ENCODE results near the gene BCLAF3.
A peak's percentile ranks its signal among the peaks of the same experiment; 100 is the strongest.

The BCLAF3 gene

DNA sequence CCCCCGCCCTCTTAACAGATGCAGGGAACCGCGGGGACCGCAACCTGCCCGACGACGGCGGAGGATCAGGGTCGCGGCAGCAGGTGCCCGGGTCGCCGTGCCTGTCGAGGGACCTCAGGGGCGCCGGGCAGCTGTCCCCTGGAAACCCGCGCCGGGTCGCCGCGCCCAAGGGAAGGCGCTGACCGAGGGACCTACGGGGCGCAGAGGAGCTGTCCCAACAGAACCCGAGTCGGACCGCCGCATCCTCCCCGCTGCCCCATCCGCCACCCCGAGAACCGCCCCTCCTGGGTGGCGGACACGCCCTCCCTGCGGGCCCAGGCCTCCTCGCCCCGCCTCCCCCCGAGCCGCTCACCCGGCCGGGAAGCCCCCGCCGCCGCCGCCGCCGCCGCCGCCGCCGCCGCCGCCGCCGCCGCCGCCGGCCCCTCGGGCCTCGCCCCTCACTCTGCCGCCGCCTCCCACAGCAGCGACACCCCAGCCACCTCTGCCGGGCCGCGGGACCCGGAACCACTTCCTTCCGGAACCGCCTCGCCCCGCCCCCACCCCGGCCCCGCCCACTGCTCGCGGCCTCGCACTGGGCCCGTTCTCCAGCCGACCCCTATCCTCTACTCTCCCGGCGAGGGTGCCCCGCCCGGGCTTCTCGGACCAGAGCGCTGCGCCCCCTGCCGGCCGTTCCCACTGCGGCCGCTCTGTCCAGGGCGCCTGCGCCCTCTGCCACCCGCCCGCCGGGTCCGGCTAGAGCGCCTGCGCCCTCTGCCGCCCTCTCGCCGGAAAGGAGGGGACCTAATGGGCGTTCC, at the start of gene BCLAF3:
TSS of gene BCLAF3 (minus strand) at position 506 of the 794 bp plus-strand sequence. CDS start 20,797 bp downstream, outside the sequence.
- peak; percentile 79 for DNase-seq

DNA sequence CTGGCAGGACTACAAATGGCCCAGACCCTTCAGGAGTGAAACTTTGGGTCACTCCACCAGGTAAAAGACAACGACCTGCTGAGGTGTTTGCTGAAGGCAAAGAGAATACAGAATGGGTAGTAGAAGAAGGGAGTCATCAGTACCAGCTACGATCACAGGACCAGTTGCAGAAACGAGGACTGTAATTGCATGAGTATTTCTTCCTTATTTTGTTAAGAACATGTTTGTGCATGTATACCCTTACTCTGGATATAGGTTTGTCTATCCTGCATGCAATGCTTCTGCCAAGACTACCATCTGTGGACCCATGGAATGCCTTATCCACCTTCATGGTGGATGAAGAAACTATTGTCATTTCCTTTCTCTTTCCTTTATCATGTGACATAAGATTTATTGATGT, 48.1 kb upstream of the BCLAF3 start:
- DNase-seq = no peak

DNA sequence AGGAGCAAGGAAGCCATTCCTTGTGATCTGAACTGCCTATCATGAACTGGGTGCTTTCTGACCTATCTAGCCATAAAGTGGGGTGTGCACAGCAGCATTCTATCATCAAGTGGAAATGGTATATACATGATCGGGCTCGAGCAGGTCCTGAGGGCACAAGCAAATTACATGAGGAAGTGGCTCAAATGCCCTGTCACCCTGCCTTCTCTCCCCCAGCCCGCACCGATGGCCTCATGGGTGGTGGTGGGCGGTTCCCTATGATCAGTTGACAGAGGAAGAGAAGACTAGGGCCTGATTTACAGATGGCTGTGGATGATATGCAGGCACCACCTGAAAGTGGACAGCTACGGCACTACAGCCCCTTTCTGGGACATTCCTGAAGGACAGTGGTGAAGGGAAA, 46.3 kb upstream of the BCLAF3 start:
- DNase-seq = no peak

DNA sequence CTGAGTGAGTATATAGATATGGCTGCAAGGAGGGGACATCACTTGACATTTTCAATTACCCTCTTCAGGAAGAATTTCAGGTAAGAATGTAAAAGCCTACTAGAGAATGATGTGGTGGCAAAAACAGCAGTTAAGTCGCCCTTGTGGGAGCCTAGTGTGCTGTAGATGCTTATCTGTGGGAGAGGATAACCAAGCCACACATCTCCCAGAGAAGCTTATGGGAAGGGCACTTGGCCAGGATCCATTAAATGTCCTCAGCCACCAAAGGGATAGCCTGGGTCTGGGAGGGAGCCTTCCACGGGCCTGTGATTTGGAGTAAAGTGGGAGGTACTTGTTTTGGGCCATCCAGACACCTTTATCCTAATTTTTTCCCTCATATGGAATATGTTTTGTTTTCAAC, 41.3 kb upstream of the BCLAF3 start:
- no peak for DNase-seq

DNA sequence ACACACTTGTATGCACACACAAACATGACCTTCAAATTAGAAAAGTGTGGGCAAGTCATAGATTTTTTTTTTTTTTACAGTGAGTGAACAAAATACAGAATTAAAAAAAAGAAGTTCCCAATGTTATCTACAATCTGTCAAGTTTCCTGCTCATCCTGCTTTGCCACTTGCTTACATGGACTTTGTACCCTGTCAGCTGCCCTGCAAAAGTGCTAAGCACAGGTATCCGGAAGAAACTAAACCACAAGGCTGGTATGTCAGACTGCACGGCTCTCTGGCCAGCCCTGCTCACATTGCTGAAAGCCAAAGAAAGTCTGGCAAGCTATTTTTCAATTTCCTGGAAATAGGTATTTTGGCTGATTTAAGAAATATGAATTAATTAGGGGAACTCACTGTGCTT, 38.9 kb upstream of the BCLAF3 start:
- DNase-seq = no peak

DNA sequence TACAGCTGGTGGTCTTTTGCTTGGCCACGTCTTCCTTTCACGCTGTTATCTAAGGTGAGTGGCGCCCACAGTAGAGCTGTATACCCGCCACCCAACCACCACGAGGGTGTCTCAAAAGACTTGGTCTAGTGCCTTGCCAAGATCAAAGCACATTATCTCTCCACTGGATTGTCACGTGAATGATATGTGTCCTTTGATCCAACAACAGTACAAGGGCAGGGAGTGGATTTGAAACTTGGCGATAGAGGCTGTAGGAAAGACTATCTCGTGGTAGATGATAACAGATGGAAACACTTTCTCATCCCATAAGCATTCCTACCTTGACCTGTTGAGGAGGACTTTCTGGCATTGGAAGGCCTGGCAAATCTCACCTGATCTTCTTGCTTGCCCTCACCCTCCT, 37.7 kb upstream of the BCLAF3 start:
- no peak for DNase-seq

DNA sequence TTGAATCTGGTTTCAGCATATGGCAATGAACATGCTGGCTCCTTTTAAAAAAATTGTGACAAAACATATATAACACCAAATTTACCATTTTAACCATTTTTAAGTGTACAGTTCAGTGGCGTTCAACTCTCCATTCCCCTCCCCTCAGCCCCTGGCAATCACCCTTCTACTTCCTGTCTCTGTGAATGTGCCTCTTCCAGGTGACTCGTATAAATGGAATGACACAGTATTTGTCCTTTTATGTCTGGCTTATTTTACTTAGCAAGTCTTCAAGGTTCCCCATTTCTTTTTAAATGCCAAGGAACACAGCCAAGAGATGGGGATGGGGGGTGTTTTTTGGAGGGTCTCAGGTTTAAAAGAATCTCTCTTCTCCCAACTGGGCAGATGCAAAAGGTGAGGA, 35.4 kb upstream of the BCLAF3 start:
- no peak for DNase-seq

DNA sequence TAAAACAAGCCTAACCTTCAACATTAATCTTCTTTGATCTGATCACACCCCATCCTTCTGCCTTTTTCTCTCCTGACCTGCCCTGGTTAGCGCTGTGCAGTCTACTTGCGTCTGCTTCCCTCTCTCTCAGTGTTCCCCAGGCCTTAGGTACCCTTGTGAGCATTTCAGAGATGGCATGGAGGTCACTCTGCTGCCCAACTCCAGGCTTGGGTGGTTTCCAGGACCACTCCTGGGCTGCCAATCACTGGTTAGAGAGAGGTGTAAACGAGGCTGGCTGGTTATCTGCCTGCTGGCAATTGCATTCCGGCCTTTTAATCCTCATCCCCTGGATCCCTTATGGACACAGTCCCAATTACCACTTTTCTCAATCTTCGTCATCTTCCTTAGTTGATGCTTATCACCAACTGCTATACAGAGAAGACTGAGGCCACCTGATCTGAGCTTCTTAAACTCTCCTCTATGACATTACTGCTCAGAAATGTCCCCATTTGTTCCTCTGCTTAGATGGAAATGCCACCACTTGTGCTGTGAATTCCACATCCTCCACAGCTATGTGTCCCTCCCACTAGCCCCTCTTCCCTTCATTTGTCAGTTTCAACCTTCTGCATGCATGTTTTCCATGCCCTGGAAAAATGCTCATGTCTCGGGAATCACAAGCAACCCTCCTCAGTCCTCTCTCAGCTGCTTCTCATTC, 29.0 kb upstream of the BCLAF3 start:
- DNase-seq = no peak

DNA sequence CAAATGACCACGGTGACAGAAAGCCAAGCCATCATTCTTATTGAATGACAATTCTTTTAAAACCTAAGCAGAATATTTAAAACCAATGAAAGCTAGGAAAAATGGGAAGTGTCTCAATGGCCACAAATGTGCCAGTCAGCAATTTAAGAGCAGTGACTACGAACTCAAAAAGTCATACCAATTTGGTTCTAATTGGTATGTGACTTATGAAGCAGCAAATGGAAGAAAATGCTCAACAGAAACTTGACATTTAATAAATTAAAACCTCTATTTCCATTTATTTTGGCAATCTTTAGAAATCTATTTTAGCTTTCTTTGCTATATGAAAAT, 25.7 kb upstream of the BCLAF3 start:
- no peak for DNase-seq

DNA sequence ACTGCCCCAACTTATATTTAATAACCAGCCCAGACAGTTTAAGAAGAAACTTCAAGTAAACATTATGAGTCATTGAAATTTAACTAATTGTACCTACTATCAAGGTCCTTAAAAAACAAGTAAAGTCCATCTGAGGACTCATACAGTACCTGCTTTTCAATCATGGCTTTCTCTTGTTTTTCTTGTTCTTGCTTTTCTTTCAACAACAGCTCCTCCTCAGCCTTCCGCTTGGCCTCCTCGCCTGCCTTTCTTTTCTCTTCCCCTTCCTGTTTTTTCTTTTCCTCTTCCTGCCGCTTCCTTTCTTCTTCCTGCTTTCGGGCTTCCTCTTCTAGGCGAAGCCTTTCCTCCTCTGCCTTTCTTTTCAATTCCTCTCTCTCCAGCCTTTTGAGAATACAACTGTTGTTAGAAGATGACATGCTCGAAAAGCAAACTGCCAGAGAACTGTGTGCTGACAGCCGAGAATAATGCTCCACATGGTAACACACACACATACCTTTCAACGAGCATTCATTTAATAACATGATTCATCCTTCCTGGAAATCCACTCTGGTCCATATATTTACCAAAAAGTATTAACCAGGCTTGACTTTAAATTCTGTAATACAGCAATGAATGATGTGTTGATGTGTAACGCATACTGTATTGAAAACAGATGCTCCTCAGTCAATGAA, 25.2 kb upstream of the BCLAF3 start:
- no peak for DNase-seq

DNA sequence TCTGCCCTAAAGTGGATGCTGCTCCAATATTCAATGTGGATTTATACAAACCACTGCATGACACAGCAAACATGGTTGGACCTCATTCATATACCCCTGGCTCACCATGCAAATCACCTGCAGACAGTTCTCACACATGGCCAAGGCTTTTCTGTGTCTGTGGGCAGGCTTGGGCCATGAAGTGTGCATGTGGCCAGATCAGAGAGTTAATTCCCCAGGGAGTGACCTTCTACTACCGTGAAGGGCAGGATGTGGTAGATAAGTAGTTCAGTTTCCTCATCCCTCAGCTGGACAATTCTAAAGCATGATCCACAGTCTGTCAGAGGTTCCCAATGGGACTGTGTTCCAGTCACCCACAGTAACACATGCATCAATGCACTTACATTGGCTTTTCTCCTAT, 24.6 kb upstream of the BCLAF3 start:
- DNase-seq = no peak

DNA sequence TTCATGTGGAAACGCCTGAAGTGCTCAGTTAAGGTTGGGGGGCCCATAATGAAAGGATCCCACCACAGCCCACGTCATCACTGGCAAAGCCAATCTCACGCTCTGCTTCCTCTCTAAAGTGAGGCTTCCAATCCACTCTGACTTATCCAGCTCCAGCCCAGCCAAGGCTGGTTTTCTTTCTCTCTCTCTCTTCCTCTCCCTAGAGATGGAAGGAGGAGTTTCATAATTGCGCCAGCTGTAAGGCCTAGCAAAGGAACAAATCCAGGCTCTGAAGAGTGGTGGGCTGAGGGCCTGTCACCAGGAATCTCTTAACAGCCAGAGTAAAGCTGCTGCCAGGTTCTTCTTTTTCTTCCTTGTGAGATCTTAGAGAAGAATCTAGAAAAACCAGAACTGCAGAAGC, 20.7 kb upstream of the BCLAF3 start:
- DNase-seq = no peak

DNA sequence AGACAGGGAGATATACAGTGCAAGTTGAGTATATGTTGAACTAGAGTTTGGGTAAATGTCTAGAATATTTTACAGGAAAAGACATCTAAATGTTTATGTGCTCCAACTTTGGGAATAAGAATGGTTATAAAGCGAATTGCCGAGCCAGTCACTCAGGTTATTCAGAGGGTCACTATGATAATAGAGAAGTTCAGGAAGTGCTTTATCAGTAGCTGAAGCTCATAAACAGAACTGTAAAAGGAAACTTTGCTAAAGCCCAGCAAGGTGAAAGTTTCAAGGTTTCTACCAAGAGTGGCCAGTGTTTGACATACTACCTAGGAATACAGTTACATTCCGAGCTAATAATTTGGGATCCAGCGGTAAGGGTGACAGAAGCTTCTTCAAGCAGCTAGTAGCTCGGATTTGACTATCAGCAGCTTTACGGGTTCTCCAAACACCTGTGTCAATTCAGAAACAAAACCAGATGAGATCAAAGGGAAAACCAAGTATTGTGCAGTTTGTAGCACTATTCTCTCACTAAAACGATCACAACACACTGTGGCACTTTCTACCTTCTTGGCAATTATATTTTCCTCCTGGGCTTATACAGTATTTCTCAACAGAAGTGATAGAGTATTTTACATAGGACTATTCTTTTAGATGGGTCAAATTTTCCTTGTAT, 17.2 kb upstream of the BCLAF3 start:
- no peak for DNase-seq

DNA sequence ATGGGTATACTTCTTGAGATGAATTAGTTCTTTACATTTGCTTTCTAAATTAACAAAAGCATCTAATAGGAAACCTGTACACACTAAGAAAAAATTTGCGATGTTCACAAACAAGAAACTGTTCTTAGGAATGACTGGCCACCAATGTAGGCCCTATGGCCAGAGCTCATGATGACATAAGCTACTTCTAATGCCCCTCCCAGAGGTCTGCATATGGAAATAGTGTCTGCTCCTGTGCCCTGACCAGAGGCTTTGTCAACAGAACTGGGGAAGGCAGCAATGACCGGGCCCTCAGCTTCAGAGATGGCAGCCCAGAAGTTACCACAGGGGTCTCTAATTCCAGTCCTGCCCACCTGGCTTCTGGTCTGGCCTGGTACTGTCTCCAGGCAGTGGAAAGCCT, 15.0 kb upstream of the BCLAF3 start:
- no peak for DNase-seq

DNA sequence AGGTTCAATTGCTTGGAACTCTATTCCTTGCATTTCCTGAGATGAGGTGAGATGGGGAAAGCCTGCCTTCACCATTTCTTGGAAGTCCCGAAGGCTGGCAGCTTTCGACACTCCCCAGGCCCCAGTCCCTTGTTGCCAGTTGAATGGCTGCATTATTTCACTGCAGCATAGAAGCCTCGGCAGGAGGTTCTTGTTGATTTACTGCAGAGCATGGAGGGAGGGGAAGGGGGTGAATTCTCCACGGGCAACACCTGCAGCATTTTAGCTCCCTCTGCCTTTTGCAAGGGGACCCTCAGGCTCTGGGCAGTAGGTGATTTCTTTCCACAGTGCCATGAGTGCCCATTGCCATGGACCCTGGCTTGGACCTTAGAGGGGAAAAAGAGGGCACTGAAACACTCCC, 10.7 kb upstream of the BCLAF3 start:
- no peak for DNase-seq

DNA sequence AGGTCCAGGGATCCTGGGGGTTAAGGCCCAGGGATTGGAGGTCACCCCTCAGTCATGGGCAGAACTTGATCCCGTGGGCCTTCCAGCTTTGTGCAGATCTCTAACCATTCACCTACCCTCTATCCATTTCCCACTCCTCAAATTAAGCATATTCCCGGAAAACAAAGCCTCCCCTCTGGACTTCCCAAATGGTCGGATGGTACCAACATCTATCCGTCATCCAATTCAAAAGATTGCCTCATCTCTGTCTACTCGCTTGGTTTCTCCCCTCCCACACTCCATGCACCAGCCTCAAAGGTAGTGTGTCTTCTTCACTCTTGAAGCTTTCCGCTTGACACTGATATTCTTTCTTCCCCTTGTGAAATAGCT, 473 bp upstream of the BCLAF3 start:
- no peak for DNase-seq

DNA sequence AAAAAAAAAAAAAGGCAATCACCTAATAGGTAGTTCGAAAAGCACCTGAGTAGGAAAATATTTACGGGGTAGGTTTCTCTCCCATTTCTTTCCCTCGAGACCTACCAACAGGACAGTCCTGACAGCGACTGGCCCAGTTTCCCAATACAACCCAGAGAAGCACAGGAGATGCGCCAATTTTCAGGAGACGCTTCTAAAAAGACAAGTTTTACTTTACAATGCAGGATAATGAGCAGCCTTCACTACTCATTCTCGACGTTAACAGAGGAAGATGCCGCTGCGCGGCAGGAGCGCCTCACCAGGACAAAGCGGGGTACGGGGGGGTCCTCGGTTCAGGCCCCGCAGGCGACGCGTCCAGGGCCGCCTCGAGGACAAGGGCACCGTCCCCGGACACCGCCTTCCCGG, 708 bp downstream of the BCLAF3 start:
- no peak for DNase-seq

DNA sequence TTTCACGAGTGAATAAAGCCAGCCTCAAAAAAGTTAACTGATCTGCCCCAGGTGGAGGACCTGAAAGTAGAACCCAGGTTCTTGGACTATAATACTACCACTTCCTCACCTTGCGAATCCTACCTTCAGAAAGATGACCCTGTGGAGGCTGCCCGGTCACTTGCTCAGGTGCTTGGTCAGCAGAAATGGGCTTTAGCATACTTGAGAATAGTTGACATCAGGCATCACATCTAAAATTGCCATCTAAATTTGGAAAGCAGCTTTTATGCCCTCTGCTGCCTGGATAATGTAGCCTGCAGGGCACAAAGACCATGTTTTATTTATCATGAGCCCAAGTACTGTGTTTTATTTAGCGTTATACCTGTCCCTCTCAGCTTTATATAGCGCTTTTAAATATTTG, 3.0 kb downstream of the BCLAF3 start:
- DNase-seq = no peak

DNA sequence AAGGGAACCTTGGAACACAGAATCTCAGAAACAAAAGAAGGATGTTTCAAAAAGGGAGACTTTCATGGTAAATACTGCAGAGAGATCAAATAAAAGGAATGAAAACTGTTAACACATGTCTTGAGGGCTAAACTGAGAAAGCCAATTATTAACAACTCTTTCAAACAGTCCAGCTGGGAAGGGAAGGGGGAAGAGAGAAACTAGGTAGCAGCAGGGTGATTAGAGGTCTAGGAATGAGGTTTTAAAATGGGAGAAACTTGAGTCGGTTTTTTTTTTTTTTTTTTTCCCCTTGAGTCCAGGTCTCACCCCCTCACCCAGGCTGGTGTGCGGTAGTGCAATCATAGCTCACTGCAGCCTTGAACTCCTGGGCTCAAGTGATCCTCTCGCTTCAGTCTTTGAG, 4.3 kb downstream of the BCLAF3 start:
- no peak for DNase-seq

DNA sequence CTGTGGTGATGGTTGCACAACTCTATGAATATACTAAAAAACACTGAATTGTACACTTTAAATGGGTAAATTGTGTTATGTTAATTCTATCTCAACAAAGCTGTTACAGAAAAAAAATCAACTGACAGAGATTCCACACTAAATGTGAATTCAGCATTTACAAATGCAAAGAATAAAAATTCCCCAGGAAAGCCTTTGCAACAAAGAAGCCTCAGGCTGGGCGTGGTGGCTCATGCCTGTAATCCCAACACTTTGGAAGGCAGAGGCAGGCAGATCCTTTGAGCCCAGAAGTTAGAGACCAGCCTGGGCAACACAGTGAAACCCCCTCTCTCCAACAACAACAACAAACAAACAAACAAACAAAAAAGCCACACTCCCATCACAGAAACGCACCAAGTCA, 8.9 kb downstream of the BCLAF3 start:
- no peak for DNase-seq

DNA sequence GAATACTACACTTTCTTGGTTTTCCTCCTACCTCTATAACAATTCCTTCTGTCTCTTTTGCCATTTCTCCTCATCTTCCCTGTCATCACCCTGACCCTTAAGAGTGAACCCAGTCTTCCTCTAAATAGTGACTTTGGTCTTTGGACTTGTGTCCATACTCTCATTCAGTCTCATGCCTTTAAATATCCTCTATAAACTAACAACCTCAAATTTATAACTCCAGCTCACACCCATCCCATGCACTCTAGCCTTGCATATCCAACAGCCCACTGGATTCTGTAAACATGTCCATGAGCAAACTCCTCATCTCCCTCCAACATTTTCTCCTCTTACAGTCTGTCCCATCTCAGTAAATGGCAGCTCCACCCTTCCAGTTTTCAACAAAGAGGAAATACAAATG, 15.0 kb downstream of the BCLAF3 start:
- DNase-seq = no peak

DNA sequence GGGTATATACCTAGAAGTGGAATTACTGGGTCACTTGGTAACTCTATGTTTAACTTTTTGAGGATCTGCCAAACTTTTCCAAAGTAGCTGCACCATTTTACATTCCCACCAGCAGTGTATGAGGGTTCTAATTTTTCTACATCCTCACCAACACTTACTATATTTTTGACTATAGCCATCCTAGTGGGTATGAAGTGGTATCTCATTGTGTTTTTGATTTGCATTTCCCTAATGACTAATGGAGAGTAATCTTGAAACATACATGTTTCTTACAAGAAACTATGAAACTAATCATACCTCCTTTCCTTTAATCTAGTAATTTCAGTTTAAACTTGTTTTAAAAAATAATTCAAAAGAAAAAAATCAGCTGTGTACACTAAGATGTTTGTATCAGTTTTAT, 17.9 kb downstream of the BCLAF3 start:
- no peak for DNase-seq

DNA sequence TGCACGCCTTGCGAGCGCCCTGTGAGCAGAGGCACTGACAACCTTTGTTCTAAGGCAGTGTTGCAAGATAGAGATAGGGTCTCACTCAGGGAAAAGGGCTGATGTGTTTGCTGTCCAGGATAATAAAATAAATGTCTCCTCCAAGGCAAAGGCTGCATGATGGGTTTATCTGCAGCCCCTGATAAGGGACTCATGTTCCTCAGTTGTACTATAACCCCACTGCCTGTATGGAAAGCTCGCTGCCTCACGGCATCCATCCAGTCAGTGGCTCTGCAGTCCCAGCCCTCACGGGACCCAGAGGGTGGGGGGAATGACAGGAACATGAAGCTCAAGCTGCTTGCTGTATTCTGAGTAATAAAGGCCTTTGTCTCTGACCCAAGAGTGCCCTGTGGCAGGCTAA, 22.6 kb downstream of the BCLAF3 start:
- DNase-seq = no peak

DNA sequence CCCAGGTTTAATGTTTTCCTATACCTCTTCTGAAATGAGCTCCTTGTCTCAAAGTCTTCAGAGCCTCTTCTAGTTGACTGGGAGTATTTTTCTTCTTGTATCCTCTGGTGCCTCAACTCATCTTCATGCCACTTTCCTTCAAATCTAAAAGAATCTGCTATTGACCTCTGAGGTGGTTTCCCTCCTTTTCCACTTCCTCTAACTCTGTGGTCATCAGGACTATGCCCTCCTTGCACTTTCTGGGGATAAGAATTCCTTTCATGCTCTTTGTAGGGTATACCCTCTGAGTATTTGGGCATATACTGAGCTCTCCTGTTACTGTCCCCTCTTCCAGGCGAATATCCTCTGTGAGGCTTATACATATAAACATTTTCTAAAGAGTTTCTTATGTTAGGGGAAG, 24.8 kb downstream of the BCLAF3 start:
- no peak for DNase-seq
